Thoracic aorta (tissue), 2 donors: ENCODE results near the gene SLC14A1. TPM values are rescaled to one million over a fixed set of nuclear protein-coding genes. Genes with fewer than 3 reads are reported as not detected.

Experiments used
- ATAC-seq: fragments of 150-250 bp; one replicate; pipeline ENCODE4 v1.8.0; 2017; ENCODE audit warnings: low read depth; ENCODE audit not compliant: insufficient number of reproducible peaks, low FRiP score
- DNase-seq: peaks from one replicate; pipeline ENCODE4 v3.0.0-alpha.2; 2020; ENCODE audit warnings: low spot score
- H3K27ac ChIP-seq, 2 donors: fragments of 200-600 bp; sonication (generic); 1 replicate in 1 of 2; 2 replicates in 1 of 2; pipeline ENCODE4 v1.5.1; 2016; ENCODE audit warnings: mild to moderate bottlenecking in 2 of 2, moderate library complexity in 2 of 2
- H3K27me3 ChIP-seq: fragments of 200-600 bp; sonication (generic); replicated peaks from 2 replicates; pipeline ENCODE4 v1.6.0; 2016; ENCODE audit warnings: mild to moderate bottlenecking; ENCODE audit not compliant: insufficient read depth
- H3K36me3 ChIP-seq: fragments of 200-600 bp; sonication (generic); one replicate; pipeline ENCODE4 v1.5.1; 2016
- H3K4me1 ChIP-seq, 2 donors: fragments of 200-600 bp; sonication (generic); 1 replicate in 1 of 2; 2 replicates in 1 of 2; pipeline versions ENCODE4 v1.5.1 to v1.6.0; 2016; ENCODE audit warnings: low read depth in 2 of 2, mild to moderate bottlenecking in 1 of 2; ENCODE audit not compliant: control insufficient read depth in 1 of 2
- H3K4me3 ChIP-seq: fragments of 200-600 bp; sonication (generic); 2 replicates; pipeline ENCODE4 v1.5.1; 2016; ENCODE audit warnings: mild to moderate bottlenecking
- H3K9me3 ChIP-seq: fragments of 200-600 bp; sonication (generic); 2 replicates; pipeline ENCODE4 v1.5.1; 2016
- CTCF ChIP-seq: fragments of 200-600 bp; sonication (generic); IDR thresholded peaks from one replicate; pipeline ENCODE4 v1.5.1; 2019; ENCODE audit warnings: antibody characterized with exemption
- total RNA-seq, 2 donors: library from RNA; depleted of rRNA; stranded (reverse); fragments of >200 nt; gene quantifications; one replicate each; pipeline versions ENCODE4 v1.1.0 to v1.2.3, GENCODE V29; 2016

Gene SLC14A1
- total RNA-seq, 2 donors from 2014 or later: 76.3 to 86.2 TPM

- Histone ChIP-seq H3K9me3 (no peaks in the 10 kb centered on the region), H3K36me3 (peaks cover 7% of the 10 kb centered on the region), H3K27me3 (no peaks in the 10 kb centered on the region), H3K27ac (no peak overlapping the region), H3K4me1 (peaks cover 0 to 10% of the 10 kb centered on the region in 2 donors), H3K4me3 (no peak overlapping the region)
- DNase-seq (no peak), ATAC-seq (no peak)
- no peak for TF ChIP-seq CTCF
Measured at GRCh38 chr18:45734944-45735343, 11.0 kb downstream of the SLC14A1 start.

GRCh38 chr18:45738660-45739059 is 14.7 kb downstream of the SLC14A1 start:
- Histone ChIP-seq H3K4me1 (peaks cover 0 to 10% of the 10 kb centered on the region in 2 donors), H3K36me3 (peaks cover 7% of the 10 kb centered on the region), H3K4me3 (no peak overlapping the region), H3K27ac (no peak overlapping the region), H3K9me3 (no peaks in the 10 kb centered on the region), H3K27me3 (no peaks in the 10 kb centered on the region)
- DNase-seq: no peak
- TF ChIP-seq CTCF: no peak
- ATAC-seq: no peak

GRCh38 chr18:45739268-45739667 is 15.3 kb downstream of the SLC14A1 start:
- no peak for TF ChIP-seq CTCF
- H3K9me3 ChIP-seq: no peaks in the 10 kb centered on the region
- H3K27me3 ChIP-seq: no peaks in the 10 kb centered on the region
- peaks cover 0 to 10% of the 10 kb centered on the region in 2 donors for H3K4me1 ChIP-seq
- H3K27ac ChIP-seq: no peak overlapping the region
- no peak overlapping the region for H3K4me3 ChIP-seq
- DNase-seq (no peak), ATAC-seq (no peak)
- peaks cover 6% of the 10 kb centered on the region for H3K36me3 ChIP-seq

- peaks cover 0 to 13% of the 10 kb centered on the region in 2 donors for H3K4me1 ChIP-seq
- H3K9me3 ChIP-seq: no peaks in the 10 kb centered on the region
- DNase-seq (no peak), ATAC-seq (no peak)
- H3K36me3 ChIP-seq: no peaks in the 10 kb centered on the region
- no peak overlapping the region for H3K4me3 ChIP-seq
- TF ChIP-seq CTCF: no peak
- H3K27ac ChIP-seq: no peak overlapping the region
- H3K27me3 ChIP-seq: no peaks in the 10 kb centered on the region
Measured at GRCh38 chr18:45739848-45740247, 15.9 kb downstream of the SLC14A1 start.

GRCh38 chr18:45741056-45741455 is 17.1 kb downstream of the SLC14A1 start:
- H3K27me3 ChIP-seq: no peaks in the 10 kb centered on the region
- no peak overlapping the region for H3K27ac ChIP-seq
- DNase-seq: no peak
- TF ChIP-seq CTCF: no peak
- no peak overlapping the region for H3K4me3 ChIP-seq
- no peak for ATAC-seq
- peaks cover 10 to 19% of the 10 kb centered on the region in 2 donors for H3K4me1 ChIP-seq
- no peaks in the 10 kb centered on the region for H3K36me3 ChIP-seq
- no peaks in the 10 kb centered on the region for H3K9me3 ChIP-seq
